ENCODE measurements around the gene PHF11. TPM values are rescaled to one million over a fixed set of nuclear protein-coding genes. Genes with fewer than 3 reads are reported as not detected.
A peak's percentile ranks its signal among the peaks of the same experiment; 100 is the strongest.

The PHF11 gene
- total and polyA plus RNA-seq, 2 of the 13 experiments (the other 11 are each of a cell fraction or from before 2014, with no cell fraction given) = 15.8 to 22.0 TPM

DNA sequence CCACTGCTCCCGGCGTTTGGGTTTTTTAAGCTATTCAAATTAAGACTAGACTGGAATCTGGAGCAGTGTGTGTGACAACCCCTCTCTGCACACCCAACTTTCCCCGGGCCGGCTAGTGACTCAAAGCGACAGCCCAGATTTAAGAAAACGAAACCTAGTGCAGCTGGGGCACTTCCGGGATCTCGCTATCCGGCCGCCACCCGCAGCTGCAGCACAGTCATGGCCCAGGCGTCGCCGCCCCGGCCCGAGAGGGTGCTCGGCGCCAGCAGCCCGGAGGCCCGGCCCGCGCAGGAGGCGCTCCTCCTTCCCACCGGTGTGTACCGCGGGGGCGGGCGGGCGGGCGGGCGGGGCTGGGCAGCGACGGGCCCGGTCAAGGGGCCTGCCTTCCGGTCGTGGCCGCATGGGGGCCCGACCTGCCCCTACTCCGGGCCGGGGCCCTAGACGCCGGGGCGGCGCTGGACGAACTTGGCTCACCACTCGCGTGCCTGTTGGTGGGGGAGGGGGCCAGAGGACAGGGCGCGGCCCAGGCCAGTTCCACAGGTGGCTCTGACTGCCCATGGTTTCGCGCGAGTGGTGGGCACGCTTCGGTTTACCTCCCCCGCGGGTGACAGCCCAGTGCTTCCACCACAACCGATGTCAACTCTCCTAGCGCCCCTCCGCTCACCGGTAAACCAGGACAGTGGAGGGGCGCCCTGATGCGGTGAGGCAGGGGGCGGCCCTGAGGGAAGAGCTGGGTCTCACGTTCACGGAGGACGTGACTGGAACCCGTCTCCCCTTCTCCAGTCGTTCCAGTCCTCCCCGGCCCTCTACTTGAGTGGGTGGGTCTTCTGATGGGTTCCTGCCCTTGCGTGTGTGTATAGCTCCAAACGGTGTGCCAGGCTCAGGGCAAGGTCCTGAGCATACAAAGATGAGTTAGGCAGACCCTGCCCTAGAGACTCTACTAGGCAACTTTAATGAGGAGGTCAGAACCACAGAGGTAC is at the start of gene PHF11 (continued):
- TF ChIP-seq, protein P1, sequence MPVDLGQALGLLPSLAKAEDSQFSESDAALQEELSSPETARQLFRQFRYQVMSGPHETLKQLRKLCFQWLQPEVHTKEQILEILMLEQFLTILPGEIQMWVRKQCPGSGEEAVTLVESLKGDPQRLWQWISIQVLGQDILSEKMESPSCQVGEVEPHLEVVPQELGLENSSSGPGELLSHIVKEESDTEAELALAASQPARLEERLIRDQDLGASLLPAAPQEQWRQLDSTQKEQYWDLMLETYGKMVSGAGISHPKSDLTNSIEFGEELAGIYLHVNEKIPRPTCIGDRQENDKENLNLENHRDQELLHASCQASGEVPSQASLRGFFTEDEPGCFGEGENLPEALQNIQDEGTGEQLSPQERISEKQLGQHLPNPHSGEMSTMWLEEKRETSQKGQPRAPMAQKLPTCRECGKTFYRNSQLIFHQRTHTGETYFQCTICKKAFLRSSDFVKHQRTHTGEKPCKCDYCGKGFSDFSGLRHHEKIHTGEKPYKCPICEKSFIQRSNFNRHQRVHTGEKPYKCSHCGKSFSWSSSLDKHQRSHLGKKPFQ (CRISPR knock-in tag; IDR thresholded peaks at IDR 0.05; ENCODE audit: insufficient replicate concordance) = no peak
- TF ChIP-seq ZFP90 (CRISPR knock-in tag; IDR thresholded peaks at IDR 0.05; ENCODE audit: borderline replicate concordance) = no peak
- no peak for TF ChIP-seq AKAP8 (CRISPR knock-in tag; IDR thresholded peaks at IDR 0.05)
- no peak for TF ChIP-seq MATR3 (CRISPR knock-in tag; IDR thresholded peaks at IDR 0.05)
- peak; percentile 70; the same call in 1 of the 2 replicates for TF ChIP-seq ELF4 (CRISPR knock-in tag; IDR thresholded peaks at IDR 0.05; ENCODE audit: borderline replicate concordance)
- TF ChIP-seq, protein P2, sequence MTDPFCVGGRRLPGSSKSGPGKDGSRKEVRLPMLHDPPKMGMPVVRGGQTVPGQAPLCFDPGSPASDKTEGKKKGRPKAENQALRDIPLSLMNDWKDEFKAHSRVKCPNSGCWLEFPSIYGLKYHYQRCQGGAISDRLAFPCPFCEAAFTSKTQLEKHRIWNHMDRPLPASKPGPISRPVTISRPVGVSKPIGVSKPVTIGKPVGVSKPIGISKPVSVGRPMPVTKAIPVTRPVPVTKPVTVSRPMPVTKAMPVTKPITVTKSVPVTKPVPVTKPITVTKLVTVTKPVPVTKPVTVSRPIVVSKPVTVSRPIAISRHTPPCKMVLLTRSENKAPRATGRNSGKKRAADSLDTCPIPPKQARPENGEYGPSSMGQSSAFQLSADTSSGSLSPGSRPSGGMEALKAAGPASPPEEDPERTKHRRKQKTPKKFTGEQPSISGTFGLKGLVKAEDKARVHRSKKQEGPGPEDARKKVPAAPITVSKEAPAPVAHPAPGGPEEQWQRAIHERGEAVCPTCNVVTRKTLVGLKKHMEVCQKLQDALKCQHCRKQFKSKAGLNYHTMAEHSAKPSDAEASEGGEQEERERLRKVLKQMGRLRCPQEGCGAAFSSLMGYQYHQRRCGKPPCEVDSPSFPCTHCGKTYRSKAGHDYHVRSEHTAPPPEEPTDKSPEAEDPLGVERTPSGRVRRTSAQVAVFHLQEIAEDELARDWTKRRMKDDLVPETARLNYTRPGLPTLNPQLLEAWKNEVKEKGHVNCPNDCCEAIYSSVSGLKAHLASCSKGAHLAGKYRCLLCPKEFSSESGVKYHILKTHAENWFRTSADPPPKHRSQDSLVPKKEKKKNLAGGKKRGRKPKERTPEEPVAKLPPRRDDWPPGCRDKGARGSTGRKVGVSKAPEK (CRISPR knock-in tag; IDR thresholded peaks at IDR 0.05; ENCODE audit: borderline replicate concordance) = no peak
- peak; percentile 20; the same call in 1 of the 2 replicates for TF ChIP-seq MIER3 (CRISPR knock-in tag; IDR thresholded peaks at IDR 0.05; ENCODE audit: borderline replicate concordance)
- no peak for TF ChIP-seq AGO1 (IDR thresholded peaks at IDR 0.05; ENCODE audit: low read depth, low read length, poor library complexity, severe bottlenecking)
- TF ChIP-seq ZNF781 (CRISPR knock-in tag; IDR thresholded peaks at IDR 0.05; ENCODE audit: borderline replicate concordance, not compliant biosample characterization) = no peak
- TF ChIP-seq ZNF841 (CRISPR knock-in tag; IDR thresholded peaks at IDR 0.05; ENCODE audit: borderline replicate concordance) = no peak
- TF ChIP-seq, protein P3, sequence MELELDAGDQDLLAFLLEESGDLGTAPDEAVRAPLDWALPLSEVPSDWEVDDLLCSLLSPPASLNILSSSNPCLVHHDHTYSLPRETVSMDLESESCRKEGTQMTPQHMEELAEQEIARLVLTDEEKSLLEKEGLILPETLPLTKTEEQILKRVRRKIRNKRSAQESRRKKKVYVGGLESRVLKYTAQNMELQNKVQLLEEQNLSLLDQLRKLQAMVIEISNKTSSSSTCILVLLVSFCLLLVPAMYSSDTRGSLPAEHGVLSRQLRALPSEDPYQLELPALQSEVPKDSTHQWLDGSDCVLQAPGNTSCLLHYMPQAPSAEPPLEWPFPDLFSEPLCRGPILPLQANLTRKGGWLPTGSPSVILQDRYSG (CRISPR knock-in tag; IDR thresholded peaks at IDR 0.05) = no peak
- TF ChIP-seq, protein P4, sequence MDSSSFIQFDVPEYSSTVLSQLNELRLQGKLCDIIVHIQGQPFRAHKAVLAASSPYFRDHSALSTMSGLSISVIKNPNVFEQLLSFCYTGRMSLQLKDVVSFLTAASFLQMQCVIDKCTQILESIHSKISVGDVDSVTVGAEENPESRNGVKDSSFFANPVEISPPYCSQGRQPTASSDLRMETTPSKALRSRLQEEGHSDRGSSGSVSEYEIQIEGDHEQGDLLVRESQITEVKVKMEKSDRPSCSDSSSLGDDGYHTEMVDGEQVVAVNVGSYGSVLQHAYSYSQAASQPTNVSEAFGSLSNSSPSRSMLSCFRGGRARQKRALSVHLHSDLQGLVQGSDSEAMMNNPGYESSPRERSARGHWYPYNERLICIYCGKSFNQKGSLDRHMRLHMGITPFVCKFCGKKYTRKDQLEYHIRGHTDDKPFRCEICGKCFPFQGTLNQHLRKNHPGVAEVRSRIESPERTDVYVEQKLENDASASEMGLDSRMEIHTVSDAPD (CRISPR knock-in tag; IDR thresholded peaks at IDR 0.05) = peak; percentile 32; the same call in 1 of the 2 replicates
- TF ChIP-seq ZFP1 (CRISPR knock-in tag; IDR thresholded peaks at IDR 0.05) = no peak
- no peak for TF ChIP-seq FOSL1 (CRISPR knock-in tag; IDR thresholded peaks at IDR 0.05; ENCODE audit: borderline replicate concordance)
- no peak for TF ChIP-seq ZNF703 (CRISPR knock-in tag; IDR thresholded peaks at IDR 0.05; ENCODE audit: borderline replicate concordance)
- TF ChIP-seq ZFYVE20 (CRISPR knock-in tag; IDR thresholded peaks at IDR 0.05; ENCODE audit: borderline replicate concordance, low read depth) = no peak
- no peak for TF ChIP-seq KLF16 (CRISPR knock-in tag; IDR thresholded peaks at IDR 0.05)
- TF ChIP-seq, protein P5, sequence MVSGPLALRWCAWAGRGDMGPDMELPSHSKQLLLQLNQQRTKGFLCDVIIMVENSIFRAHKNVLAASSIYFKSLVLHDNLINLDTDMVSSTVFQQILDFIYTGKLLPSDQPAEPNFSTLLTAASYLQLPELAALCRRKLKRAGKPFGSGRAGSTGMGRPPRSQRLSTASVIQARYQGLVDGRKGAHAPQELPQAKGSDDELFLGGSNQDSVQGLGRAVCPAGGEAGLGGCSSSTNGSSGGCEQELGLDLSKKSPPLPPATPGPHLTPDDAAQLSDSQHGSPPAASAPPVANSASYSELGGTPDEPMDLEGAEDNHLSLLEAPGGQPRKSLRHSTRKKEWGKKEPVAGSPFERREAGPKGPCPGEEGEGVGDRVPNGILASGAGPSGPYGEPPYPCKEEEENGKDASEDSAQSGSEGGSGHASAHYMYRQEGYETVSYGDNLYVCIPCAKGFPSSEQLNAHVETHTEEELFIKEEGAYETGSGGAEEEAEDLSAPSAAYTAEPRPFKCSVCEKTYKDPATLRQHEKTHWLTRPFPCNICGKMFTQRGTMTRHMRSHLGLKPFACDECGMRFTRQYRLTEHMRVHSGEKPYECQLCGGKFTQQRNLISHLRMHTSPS (CRISPR knock-in tag; IDR thresholded peaks at IDR 0.05; ENCODE audit: low read depth) = peak; percentile 66; the same call in 1 of the 2 replicates

Data from HepG2 (cell line).